GM18951 (cell line): ENCODE data around the gene WDR18.
A peak's percentile ranks its signal among the peaks of the same experiment; 100 is the strongest.
"Not testable (repeated sequence)": the region's sequence is repeated elsewhere in the genome, so short reads cannot be mapped to it uniquely, and the experiment has no call there.

Source experiments
- POLR2A ChIP-seq: IDR thresholded peaks from 4 replicates; pipeline ENCODE4 v1.6.1; 2011; ENCODE audit warnings: mild to moderate bottlenecking; ENCODE audit not compliant: insufficient read length, insufficient read depth; ENCODE audit errors: extremely low read depth
- in situ Hi-C: fragments of 300-500 bp; cut with MboI; formaldehyde crosslinking; loops from one replicate; pipeline ENCODE4 v1.12.0; 2022; ENCODE audit warnings: low sequenced_read_pairs, mixed read lengths, inconsistent platforms; ENCODE audit not compliant: unreplicated experiment

The WDR18 gene

DNA sequence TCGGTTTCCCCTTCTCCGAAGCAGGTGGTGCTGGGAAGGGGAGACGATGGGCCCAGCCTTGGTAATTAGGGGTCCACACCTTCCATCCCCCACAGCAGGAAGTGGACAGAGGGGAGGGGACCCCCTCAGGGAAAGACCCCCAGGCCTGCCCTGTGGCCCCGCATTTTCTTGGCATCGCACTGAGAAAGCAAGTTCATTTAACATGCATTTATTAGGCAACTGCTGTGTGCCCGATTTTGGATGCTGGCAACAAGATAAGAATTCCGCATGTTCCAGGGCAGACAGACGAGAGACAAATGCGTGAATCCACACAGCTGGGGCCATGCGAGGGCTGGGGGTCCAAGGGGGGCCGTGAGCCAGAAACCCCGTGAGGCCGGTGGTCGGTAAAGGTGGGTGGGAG is 29.9 kb upstream of the WDR18 start:
- no peak for TF ChIP-seq POLR2A
- in situ Hi-C loops: no loop called here

DNA sequence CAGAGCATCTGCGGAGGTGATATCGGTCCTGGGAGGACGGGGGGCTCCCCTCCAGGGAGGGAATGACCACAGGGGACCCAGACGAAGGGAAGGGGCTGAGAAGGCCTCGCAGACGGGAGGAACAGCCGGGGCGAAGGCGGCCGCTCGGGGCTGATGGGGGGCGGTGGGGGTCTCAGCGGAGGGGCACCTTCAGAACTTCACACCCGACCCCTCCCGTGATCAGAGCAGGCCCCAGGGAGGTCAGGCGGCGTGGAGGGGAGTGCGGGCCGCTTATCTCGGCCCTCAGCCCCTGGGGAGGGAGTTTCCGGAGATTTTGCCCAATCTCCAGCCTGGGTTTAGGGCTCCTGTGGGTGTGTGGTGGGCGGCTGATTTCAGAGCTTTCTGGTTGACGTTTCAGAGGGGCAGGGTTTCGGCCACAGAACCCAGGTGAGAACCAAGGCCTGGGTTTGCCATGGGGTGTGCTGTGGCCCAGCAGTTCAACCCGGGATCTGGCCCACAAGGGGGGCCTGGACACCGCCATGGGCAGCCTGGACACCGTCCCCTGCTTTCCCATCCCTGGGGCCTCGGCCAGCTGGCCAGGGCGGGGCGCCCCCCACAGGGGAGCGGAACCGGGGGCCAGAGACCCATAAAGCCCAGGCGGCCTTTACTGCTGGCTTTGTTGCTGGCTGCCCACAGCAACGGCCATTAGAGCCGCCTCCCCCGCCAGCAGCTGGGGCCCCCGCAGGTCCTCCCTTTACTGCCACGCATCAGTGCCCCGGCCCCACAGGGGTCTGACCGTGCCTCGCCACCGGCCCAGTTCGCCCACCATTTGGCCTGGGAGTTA is 29.3 kb upstream of the WDR18 start:
- in situ Hi-C loops: no loop called here
- TF ChIP-seq POLR2A: peak; percentile 35

DNA sequence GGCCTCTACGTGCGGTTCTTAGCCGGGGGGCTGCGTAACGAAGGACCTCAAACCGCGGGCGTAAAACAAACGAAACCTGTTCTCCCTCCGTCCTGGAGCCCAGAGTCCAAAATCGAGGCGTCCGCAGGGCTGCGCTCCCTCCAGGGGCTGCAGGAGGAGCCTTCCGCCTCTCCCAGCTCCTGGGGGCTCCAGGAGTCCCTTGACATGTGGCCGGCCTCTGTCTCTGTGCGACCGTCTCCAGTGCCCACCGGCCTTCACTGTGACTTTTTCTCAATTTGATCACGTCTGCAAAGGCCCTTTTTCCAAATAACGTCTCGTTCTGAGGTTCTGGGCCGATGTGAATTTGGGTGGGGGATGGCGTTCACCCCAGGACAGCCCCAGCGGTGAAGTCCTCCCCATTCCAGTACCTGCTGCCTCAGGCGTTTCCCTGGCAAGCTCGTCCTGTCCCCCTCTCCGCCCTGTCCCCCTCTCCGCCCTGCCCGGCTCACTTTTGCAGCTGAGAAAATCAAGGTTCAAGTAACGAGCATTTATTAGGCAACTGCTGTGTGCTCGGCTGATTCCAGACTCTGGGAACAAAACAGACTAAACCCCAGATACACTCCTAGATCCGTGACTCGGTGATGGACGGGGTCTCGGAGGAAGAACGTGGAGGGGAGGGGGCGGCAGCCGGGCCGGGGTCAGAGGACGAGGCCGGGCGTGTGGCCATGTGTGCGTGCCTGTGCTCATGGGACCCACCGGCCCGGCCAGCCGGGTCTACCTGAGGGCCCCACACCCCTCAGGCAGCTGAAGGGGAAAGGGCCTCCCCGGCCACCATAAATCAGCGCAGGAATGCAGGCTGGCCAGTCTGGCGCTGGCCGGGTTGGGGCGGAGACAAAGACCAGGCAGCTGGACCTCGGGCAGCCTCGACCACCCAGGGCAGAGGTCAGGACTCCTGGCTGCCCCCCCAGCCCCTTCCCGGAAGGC is 28.1 kb upstream of the WDR18 start:
- TF ChIP-seq POLR2A: no peak
- in situ Hi-C loops: no loop called here

DNA sequence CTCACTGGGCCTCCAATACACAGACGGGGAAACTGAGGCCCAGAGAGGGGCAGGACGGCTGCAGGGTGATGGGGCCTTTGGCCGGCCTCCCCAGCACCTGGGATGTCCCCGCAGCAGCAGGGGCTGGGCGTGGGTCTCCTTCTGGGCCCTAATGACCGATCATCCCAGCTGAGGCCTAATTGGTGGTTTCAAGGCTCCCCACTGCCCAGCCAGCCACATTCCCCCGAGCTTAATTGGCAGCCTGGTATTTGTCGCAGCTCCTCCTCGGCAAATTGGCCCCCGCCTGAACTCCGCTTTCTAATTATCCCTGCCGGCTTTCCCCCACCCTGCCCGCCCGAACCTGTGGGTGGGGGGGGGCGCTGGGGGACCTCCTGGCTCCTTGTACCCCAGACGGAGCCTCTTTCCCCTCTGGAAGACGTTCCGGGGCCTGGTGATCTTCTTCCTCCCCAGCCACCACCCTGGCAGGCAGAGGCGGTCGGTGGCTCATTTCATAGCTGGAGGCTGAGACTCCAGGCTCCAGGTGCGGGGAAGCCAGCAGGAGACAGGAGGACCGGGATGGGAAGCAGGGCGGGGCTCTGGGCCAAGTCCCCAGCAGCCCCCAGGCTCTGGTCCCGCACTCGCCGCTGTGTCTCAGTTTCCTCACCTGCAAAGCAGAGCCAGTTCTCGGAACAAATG is 27.2 kb upstream of the WDR18 start:
- no peak for TF ChIP-seq POLR2A
- in situ Hi-C loops: no loop called here

DNA sequence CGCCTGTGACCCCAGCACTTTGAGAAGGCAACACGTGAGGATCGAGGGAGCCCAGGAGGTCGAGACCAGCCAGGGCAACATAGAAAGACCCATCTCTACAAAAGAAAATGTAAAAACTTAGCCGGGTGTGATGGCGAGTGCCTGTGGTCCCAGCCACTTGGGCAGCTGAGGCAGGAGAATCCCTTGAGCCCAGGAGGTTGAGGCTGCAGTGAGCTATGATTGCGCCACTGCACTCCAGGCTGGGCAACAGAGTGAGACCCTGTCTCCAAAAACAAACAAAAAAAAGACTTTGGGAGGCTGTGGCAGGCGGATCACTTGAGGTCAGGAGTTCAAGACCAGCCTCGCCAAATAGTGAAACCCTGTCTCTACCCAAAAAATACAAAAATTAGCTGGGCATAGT is 26.6 kb upstream of the WDR18 start:
- in situ Hi-C loops: not testable (repeated sequence)

DNA sequence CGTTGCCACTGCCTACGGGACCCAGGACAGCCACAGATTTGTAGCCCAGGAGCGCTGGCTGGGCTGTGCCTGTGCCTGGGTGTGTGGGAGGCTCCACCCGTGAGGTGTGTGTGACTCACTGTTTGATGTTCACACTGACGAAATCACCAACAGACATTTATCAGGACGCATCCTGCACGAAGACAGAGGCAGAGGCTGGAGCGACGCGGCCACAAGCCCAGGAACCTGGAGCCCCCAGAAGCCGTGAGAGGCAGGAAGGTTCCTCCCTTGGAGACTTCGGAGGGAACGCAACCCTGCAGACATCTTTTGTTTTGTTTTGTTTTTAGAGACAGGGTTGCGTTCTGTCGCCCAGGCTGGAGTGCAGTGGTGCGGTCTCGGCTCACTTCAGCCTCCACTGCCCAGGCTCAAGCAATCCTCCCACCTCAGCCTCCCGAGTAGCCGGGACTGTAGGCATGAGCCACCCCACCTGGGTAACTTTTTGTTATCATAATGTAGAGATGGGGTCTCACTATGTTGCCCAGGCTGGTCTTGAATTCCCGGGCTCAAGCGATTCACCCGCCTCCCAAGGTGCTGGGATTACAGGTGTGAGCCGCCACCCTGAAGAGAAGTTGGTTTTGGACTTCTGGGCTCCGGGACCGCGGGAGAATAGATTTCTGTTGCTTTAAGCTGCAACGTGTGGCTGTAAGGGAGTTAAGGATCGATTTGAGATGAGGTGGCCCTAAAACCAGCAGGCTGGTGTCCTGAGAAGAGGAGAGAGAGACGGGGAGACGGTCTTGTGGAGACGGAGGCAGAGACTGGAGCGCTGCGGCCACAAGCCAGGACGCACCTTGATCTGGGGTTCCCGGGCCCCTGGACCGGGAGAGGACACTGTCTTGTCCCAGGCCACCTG is 24.9 kb upstream of the WDR18 start:
- in situ Hi-C loops: no loop called here
- TF ChIP-seq POLR2A: no peak

DNA sequence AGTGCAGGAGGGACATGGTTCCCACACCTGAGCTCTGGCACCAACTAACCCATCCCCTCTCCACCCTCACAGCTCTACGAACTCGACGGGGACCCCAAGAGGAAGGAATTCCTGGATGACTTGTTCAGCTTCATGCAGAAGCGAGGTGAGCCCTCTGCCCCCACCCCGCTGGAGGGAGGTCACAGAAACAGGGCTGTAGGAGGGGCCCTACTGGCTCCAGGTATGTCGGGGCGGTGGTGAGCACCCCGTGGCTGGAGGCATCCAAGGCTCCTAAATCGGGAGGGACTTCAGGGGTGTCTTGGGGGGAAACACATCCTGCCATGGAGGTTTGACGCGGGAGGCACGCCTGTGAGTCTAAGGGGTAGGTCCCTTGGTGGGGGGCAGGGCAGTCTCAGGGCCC is 24.1 kb upstream of the WDR18 start:
- in situ Hi-C loops: no loop called here

DNA sequence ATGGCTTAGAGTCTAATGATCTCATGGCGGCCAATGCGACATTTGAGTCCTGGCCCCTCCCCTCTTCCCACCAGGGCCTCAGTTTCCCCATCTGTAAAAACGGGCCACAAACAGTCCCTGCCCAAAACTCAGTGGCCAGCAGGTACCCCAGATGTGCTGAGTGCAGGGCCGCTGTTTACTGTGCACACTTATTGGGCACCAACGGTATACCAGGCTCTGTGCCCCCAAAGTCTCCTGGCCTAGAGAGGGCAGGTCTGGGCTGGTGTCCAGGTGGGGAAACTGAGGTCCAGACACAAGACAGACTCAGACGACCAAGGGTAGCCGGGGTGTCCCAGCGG is 23.6 kb upstream of the WDR18 start:
- TF ChIP-seq POLR2A: no peak
- in situ Hi-C loops: no loop called here

More for the DNA sequence above, 24.1 kb upstream of the WDR18 start:
- no peak for TF ChIP-seq POLR2A

DNA sequence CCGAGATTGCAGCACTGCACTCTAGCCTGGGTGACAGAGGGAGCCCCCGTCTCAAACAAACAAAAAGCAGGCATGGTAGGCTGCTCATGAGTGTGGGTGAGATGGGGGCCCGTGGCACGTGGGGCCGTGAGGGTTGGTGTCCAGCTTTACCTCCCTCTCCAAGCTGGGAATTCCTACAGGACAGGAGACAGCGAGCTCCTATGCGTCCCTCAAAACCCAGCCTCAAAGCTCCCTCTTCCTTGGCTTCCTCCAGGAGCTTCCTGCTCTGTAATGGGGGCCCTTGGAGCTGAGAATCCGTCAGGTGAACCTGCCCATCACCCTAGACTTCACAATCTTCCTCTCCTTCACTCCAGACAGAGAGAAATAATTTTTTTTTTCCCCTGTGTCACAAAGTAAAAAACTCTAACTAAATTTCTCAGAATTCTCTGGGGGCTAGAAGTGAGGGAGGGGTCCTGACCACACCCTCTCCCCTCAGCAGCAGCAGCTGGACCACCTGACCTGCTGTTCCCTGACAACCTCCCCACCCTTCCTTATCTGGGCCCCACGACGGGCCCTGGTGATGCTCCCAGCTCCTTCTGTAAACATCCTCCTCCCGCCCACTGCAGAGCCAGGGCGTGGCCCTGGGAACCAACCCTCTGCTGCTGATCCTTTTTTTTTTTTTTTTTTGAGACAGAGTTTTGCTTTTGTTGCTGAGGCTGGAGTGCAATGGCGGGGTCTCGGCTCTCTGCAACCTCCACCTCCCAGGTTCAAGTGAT is 22.1 kb upstream of the WDR18 start:
- in situ Hi-C loops: no loop called here
- TF ChIP-seq POLR2A: no peak

DNA sequence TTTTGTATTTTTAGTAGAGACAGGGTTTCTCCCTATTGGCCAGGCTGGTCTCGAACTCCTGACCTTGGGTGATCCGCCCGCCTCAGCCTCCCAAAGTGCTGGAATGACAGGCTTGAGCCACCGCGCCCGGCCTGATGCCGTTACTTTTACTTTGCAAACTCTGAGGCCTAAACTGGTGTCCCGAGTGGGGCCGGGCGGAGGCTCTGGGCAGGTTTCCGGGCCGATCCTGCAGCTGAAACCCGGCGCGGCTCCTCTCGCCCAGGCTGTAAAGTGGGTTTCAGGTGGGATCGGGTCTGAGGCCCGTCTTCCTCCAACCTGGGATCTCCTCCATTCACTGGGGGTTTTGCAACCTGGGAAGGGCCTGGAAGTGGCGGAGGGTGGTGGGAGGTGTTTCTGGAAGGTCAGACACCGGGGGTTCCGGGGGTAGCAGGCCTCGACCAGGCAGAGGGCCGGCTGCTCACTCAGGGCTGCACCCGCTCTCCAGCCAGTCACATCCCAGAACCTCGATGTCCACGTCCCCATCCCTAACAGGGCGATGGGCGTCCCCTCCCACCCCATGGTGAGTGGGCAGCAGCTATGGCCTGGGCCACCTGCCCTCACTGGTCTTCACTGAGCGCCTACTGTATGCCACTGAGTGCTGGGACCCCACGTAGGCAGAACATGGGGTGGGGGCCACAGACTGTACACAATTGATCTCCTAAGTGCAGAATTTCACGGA is 21.3 kb upstream of the WDR18 start:
- no peak for TF ChIP-seq POLR2A
- in situ Hi-C loops: no loop called here

DNA sequence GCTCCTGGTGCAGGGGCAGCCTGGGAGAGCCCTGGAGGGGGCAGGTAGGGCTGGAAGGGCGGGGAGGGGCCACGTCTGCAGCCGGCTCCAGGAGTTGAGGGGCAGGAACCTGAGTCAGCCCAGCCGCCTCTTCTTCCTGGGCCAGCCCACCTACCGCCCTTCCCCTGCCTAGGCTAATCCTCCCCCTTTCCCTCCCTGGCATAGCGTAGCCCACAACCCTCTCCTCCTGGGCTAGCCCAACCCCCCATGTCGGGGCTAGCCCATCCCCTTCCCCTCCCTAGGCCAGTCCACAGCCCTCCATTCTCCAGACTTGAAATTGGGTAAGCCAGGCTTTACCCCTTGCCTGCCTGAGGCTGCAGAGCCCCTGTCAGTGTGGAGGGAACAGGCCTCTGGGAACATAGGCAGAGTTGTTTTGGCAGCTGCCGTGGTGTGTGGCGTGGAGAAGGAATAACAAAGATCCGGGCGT is 20.6 kb upstream of the WDR18 start:
- in situ Hi-C loops: no loop called here
- TF ChIP-seq POLR2A: no peak

DNA sequence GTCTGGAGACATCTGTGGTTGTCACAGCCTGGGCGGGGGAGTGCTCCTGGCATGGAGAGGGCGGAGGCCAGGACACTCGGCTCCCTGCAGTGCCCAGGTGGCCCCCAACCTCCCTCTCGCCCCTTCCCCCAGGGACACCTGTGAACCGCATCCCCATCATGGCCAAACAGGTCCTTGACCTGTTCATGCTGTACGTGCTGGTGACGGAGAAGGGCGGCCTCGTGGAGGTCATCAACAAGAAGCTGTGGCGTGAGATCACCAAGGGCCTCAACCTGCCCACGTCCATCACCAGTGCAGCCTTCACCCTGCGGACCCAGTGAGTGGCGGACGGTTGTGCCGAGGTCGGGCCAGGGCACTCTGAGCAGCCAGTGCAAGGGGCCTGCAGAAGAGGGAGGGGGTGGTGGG is 20.0 kb upstream of the WDR18 start:
- in situ Hi-C loops: no loop called here
- TF ChIP-seq POLR2A: no peak
